Fibroblast of lung (primary cell): ENCODE data around the gene LRRC47.

Experiments
- CTCF ChIP-seq, 2 donors: IDR thresholded peaks in 1 of 2; conservative IDR thresholded peaks in 1 of 2; 1 replicate in 1 of 2; 2 replicates in 1 of 2; pipeline ENCODE4 v1.5.1; 2011 to 2012; ENCODE audit warnings: low read length in 2 of 2, control low read depth in 1 of 2, inconsistent platforms in 1 of 2, low read depth in 1 of 2, mild to moderate bottlenecking in 1 of 2
- EZH2 ChIP-seq: IDR thresholded peaks from 2 replicates; pipeline ENCODE4 v1.5.1; 2012; ENCODE audit warnings: low read length, control low read depth, mild to moderate bottlenecking; ENCODE audit errors: missing control alignments

- TF ChIP-seq CTCF (conservative IDR thresholded peaks at IDR 0.05 in 1 of 2, IDR thresholded peaks at IDR 0.05 in 1 of 2; ENCODE audit: low read depth in 1 of 2, low read length in 2 of 2) (no peak), EZH2 (no peak)
These were observed 16.3 kb downstream of the LRRC47 start for GRCh38 chr1:3779912-3780416.
